ENCODE data around the gene TDRD7.
"Not testable (repeated sequence)": the region's sequence is repeated elsewhere in the genome, so short reads cannot be mapped to it uniquely, and the experiment has no call there.

TDRD7 gene

GRCh38 chr9:97427885-97428284 is 16.0 kb downstream of the TDRD7 start:
- DNase-seq: no peak

- no peak for DNase-seq
These were observed 18.6 kb downstream of the TDRD7 start for GRCh38 chr9:97430316-97431043.

- DNase-seq: no peak
These were observed 19.1 kb downstream of the TDRD7 start for GRCh38 chr9:97431044-97431441.

GRCh38 chr9:97431549-97432143 is 19.8 kb downstream of the TDRD7 start:
- no peak for DNase-seq

- no peak for DNase-seq
These were observed 25.2 kb downstream of the TDRD7 start for GRCh38 chr9:97437051-97437600.

- no peak for DNase-seq
These were observed 26.4 kb downstream of the TDRD7 start for GRCh38 chr9:97438257-97438656.

GRCh38 chr9:97438666-97439065 is 26.8 kb downstream of the TDRD7 start:
- DNase-seq: no peak

GRCh38 chr9:97440160-97440559 is 28.3 kb downstream of the TDRD7 start:
- no peak for DNase-seq

- no peak for DNase-seq
These were observed 29.8 kb downstream of the TDRD7 start for GRCh38 chr9:97441729-97442128.

GRCh38 chr9:97445119-97445701 is 33.3 kb downstream of the TDRD7 start:
- no peak for DNase-seq

GRCh38 chr9:97447001-97447400 is 35.1 kb downstream of the TDRD7 start:
- DNase-seq: no peak

GRCh38 chr9:97453573-97453972 is 41.7 kb downstream of the TDRD7 start:
- DNase-seq: not testable (repeated sequence)

GRCh38 chr9:97456841-97457240 is 44.9 kb downstream of the TDRD7 start:
- DNase-seq: not testable (repeated sequence)

GRCh38 chr9:97459326-97459725 is 47.4 kb downstream of the TDRD7 start:
- DNase-seq: no peak

GRCh38 chr9:97462159-97462558 is 50.3 kb downstream of the TDRD7 start:
- DNase-seq: no peak

- no peak for DNase-seq
These were observed 51.0 kb downstream of the TDRD7 start for GRCh38 chr9:97462914-97463313.

- no peak for DNase-seq
These were observed 57.0 kb downstream of the TDRD7 start for GRCh38 chr9:97468658-97469448.

- DNase-seq: no peak
These were observed 58.2 kb downstream of the TDRD7 start for GRCh38 chr9:97470076-97470475.

- no peak for DNase-seq
These were observed 61.8 kb downstream of the TDRD7 start for GRCh38 chr9:97473717-97474116.

GRCh38 chr9:97474372-97474925 is 62.6 kb downstream of the TDRD7 start:
- no peak for DNase-seq

- no peak for DNase-seq
These were observed 63.2 kb downstream of the TDRD7 start for GRCh38 chr9:97475059-97475458.

GRCh38 chr9:97478301-97478981 is 66.5 kb downstream of the TDRD7 start:
- no peak for DNase-seq

Measured in NK-92 treated with Interleukin-12 subunit alpha and Interleukin-12 subunit beta, amount 100 ng/mL, for 24 hours (cell line).